ENCODE results near the gene MAOB.

MAOB gene

GRCh38 chrX:43718546-43718945, 163.7 kb downstream of the MAOB start:
- H3K4me1 ChIP-seq (ENCODE audit: control insufficient read depth, insufficient read depth, low read length, unreplicated experiment): no peaks in the 10 kb centered on the region
- H3K4me3 ChIP-seq (ENCODE audit: low read depth, low read length): no peak overlapping the region
- peaks cover 9% of the 10 kb centered on the region for H3K36me3 ChIP-seq (ENCODE audit: insufficient read depth, low read length)
- H3K27ac ChIP-seq (ENCODE audit: low read depth, low read length): no peak overlapping the region
- H2AFZ ChIP-seq (ENCODE audit: low read length, unreplicated experiment): no peak overlapping the region
- no peaks in the 10 kb centered on the region for H3K27me3 ChIP-seq (ENCODE audit: insufficient read depth, low read length)
- H3K79me2 ChIP-seq (ENCODE audit: control insufficient read depth, insufficient read depth, low read length, unreplicated experiment): no peaks in the 10 kb centered on the region

DNA sequence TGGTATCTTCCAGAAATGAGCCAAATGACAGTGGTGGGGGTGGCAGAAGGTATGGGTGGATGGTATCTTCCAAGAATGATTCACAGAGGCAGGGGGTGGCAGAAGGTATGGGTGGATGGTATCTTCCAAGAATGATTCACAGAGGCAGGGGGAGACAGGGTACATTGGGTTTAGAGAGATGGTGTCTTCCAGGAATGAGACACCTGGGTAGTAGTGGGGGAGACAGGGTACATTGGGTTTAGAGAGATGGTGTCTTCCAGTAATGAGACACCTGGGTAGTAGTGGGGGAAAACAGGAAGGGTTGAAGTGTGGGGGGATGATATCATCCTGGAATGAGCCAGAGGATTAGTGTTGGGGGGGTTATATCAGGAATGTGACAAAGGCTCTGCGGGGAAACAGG, 164.2 kb downstream of the MAOB start:
- Histone ChIP-seq H3K79me2 (ENCODE audit: control insufficient read depth, insufficient read depth, low read length, unreplicated experiment) (no peaks in the 10 kb centered on the region), H2AFZ (ENCODE audit: low read length, unreplicated experiment) (no peak overlapping the region), H3K4me1 (ENCODE audit: control insufficient read depth, insufficient read depth, low read length, unreplicated experiment) (no peaks in the 10 kb centered on the region), H3K36me3 (ENCODE audit: insufficient read depth, low read length) (peaks cover 13% of the 10 kb centered on the region), H3K4me3 (ENCODE audit: low read depth, low read length) (no peak overlapping the region), H3K27ac (ENCODE audit: low read depth, low read length) (no peak overlapping the region), H3K27me3 (ENCODE audit: insufficient read depth, low read length) (no peaks in the 10 kb centered on the region)

DNA sequence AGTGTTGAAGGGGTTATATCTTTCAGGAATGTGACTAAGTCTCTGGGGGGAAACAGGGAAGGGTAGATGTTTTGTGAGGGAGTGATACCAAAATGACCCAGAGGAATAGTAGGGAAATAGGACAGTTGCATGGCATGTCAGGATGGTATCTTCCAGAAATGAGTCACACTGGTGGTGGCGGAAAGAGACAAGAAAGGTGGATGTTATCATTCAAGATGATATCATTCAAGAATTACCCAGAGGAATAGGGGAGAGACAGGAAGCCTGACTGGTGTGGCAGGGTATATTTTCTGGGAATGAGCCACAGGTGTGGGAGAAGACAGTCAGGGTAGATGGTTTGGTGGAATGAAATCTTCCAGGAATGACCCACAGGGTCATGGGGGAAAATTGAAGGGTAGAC, 165.1 kb downstream of the MAOB start:
- Histone ChIP-seq H2AFZ (ENCODE audit: low read length, unreplicated experiment) (no peak overlapping the region), H3K4me1 (ENCODE audit: control insufficient read depth, insufficient read depth, low read length, unreplicated experiment) (no peaks in the 10 kb centered on the region), H3K4me3 (ENCODE audit: low read depth, low read length) (no peak overlapping the region), H3K27ac (ENCODE audit: low read depth, low read length) (no peak overlapping the region), H3K79me2 (ENCODE audit: control insufficient read depth, insufficient read depth, low read length, unreplicated experiment) (no peaks in the 10 kb centered on the region), H3K36me3 (ENCODE audit: insufficient read depth, low read length) (peaks cover 20% of the 10 kb centered on the region), H3K27me3 (ENCODE audit: insufficient read depth, low read length) (no peaks in the 10 kb centered on the region)

DNA sequence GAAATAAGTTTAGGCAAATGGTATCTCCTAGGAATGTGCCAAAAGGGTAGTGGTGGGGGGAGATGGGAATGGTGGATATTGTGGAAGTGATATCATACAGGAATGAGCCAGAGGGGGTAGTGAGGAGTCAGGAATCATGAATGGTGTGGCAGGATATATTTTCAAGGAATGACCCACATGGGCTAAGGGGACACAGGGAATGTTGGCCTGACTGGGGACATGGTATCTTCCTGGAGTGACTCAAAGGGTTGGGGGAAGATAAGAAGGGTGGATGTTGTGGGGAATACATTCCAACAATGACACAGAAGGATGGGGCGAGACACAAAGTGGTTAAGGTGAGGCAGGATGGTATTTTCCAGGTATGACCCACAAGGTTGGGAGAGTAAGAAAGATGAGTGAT, 165.6 kb downstream of the MAOB start:
- Histone ChIP-seq H2AFZ (ENCODE audit: low read length, unreplicated experiment) (no peak overlapping the region), H3K79me2 (ENCODE audit: control insufficient read depth, insufficient read depth, low read length, unreplicated experiment) (no peaks in the 10 kb centered on the region), H3K27me3 (ENCODE audit: insufficient read depth, low read length) (no peaks in the 10 kb centered on the region), H3K36me3 (ENCODE audit: insufficient read depth, low read length) (peaks cover 25% of the 10 kb centered on the region), H3K4me1 (ENCODE audit: control insufficient read depth, insufficient read depth, low read length, unreplicated experiment) (no peaks in the 10 kb centered on the region), H3K27ac (ENCODE audit: low read depth, low read length) (no peak overlapping the region), H3K4me3 (ENCODE audit: low read depth, low read length) (no peak overlapping the region)
